Astrocyte (in vitro differentiated cells and primary cell): ENCODE data around the gene HOMEZ. TPM values are rescaled to one million over a fixed set of nuclear protein-coding genes. Genes with fewer than 3 reads are reported as not detected.

ENCODE experiments used
- DNase-seq: peaks from one replicate; pipeline ENCODE4 v3.0.0-alpha.2; 2010; ENCODE audit warnings: low read depth
- FAIRE-seq: peaks from 2 replicates; lab custom pipeline; 2011; peaks lifted over from hg19 to GRCh38; lab: Jason Lieb, UNC
- H2AFZ ChIP-seq: 2 replicates; pipeline ENCODE4 v1.6.0; 2012; ENCODE audit warnings: low read depth, low read length, inconsistent platforms
- H3K27ac ChIP-seq: 2 replicates; pipeline ENCODE4 v1.5.1; 2011; ENCODE audit warnings: low read depth, low read length, inconsistent platforms
- H3K27me3 ChIP-seq: 2 replicates; pipeline ENCODE4 v1.6.0; 2011; ENCODE audit warnings: low read length, inconsistent platforms; ENCODE audit not compliant: insufficient read depth
- H3K36me3 ChIP-seq: 2 replicates; pipeline ENCODE4 v1.5.1; 2011; ENCODE audit warnings: low read length, inconsistent platforms; ENCODE audit not compliant: insufficient read depth
- H3K4me1 ChIP-seq: 2 replicates; pipeline ENCODE4 v1.5.1; 2011; ENCODE audit warnings: low read length, inconsistent platforms; ENCODE audit not compliant: insufficient read depth
- H3K4me2 ChIP-seq: 2 replicates; pipeline ENCODE4 v1.6.0; 2012; ENCODE audit warnings: low read length, inconsistent platforms
- H3K4me3 ChIP-seq: 2 replicates; pipeline ENCODE4 v1.5.1; 2011; ENCODE audit warnings: low read depth, mild to moderate bottlenecking, low read length, inconsistent platforms; ENCODE audit not compliant: insufficient read depth
- H3K79me2 ChIP-seq: 2 replicates; pipeline ENCODE4 v1.6.0; 2012; ENCODE audit warnings: mild to moderate bottlenecking, low read length, inconsistent platforms; ENCODE audit not compliant: insufficient read depth
- H3K9ac ChIP-seq: 2 replicates; pipeline ENCODE4 v1.6.0; 2012; ENCODE audit warnings: mild to moderate bottlenecking, low read length, inconsistent platforms
- H3K9me3 ChIP-seq: 2 replicates; pipeline ENCODE4 v1.5.1; 2012; ENCODE audit warnings: low read depth, mild to moderate bottlenecking, low read length, inconsistent platforms; ENCODE audit not compliant: insufficient read depth
- H4K20me1 ChIP-seq: 2 replicates; pipeline ENCODE4 v1.6.0; 2012; ENCODE audit warnings: low read length, inconsistent platforms; ENCODE audit not compliant: insufficient read depth
- H3K27ac Mint-ChIP-seq: one replicate; pipeline ENCODE4 v1.8.0; 2021; ENCODE audit warnings: mild to moderate bottlenecking, mixed read lengths; ENCODE audit not compliant: unreplicated experiment
- H3K27me3 Mint-ChIP-seq: one replicate; pipeline ENCODE4 v1.8.0; 2021; ENCODE audit warnings: low read depth, mixed read lengths; ENCODE audit not compliant: unreplicated experiment
- H3K36me3 Mint-ChIP-seq: one replicate; pipeline ENCODE4 v1.8.0; 2021; ENCODE audit warnings: low read depth, mixed read lengths; ENCODE audit not compliant: unreplicated experiment
- H3K4me1 Mint-ChIP-seq: one replicate; pipeline ENCODE4 v1.8.0; 2021; ENCODE audit warnings: low read depth, mixed read lengths; ENCODE audit not compliant: unreplicated experiment
- H3K4me3 Mint-ChIP-seq: one replicate; pipeline ENCODE4 v1.8.0; 2021; ENCODE audit warnings: mild to moderate bottlenecking, moderate library complexity, mixed read lengths; ENCODE audit not compliant: unreplicated experiment
- H3K9me3 Mint-ChIP-seq: one replicate; pipeline ENCODE4 v1.8.0; 2021; ENCODE audit warnings: mild to moderate bottlenecking, mixed read lengths; ENCODE audit not compliant: unreplicated experiment
- EZH2 ChIP-seq: IDR thresholded peaks from 2 replicates; pipeline ENCODE4 v1.6.1; 2012; ENCODE audit warnings: mild to moderate bottlenecking, low read length, inconsistent platforms; ENCODE audit not compliant: insufficient read depth
- total RNA-seq: library from RNA; stranded (reverse); gene quantifications from 2 replicates; pipeline ENCODE4 v1.2.1, GENCODE V29; 2021
- TF ChIP-seq, protein P1 (sequence below): IDR thresholded peaks from 2 replicates; pipeline ENCODE4 v1.5.1; 2011; ENCODE audit warnings: low read depth, mild to moderate bottlenecking, inconsistent platforms, low read length, moderate library complexity; ENCODE audit not compliant: insufficient read depth

The HOMEZ gene
- total RNA-seq, 1 donor from 2014 or later, result 16.6 TPM

GRCh38 chr14:23285530-23286019, 357 bp downstream of the HOMEZ start:
- no peaks in the 10 kb centered on the region for H3K9me3 ChIP-seq
- peaks cover 5% of the 10 kb centered on the region for H3K27me3 ChIP-seq
- H3K4me1 Mint-ChIP-seq, result peaks cover 9% of the 10 kb centered on the region
- H3K36me3 ChIP-seq, result no peaks in the 10 kb centered on the region
- peaks cover 20% of the 10 kb centered on the region for H3K79me2 ChIP-seq
- H3K4me3 Mint-ChIP-seq, result peak overlapping the region; percentile 94
- H3K4me3 ChIP-seq, result peak overlapping the region; percentile 91
- H4K20me1 ChIP-seq, result peaks cover 5% of the 10 kb centered on the region
- H3K36me3 Mint-ChIP-seq, result peaks cover 3% of the 10 kb centered on the region
- no peaks in the 10 kb centered on the region for H3K9me3 Mint-ChIP-seq
- peak overlapping the region; percentile 90 for H3K9ac ChIP-seq
- peak overlapping the region; percentile 93 for H2AFZ ChIP-seq
- H3K27ac ChIP-seq, result peak overlapping the region; percentile 29
- peak overlapping the region; percentile 97 for H3K4me2 ChIP-seq
- FAIRE-seq (no peak), DNase-seq (no peak)
- H3K4me1 ChIP-seq, result peaks cover 16% of the 10 kb centered on the region
- H3K27me3 Mint-ChIP-seq, result peaks cover 6% of the 10 kb centered on the region
- peak overlapping the region; percentile 62 for H3K27ac Mint-ChIP-seq
- TF ChIP-seq, protein P1, sequence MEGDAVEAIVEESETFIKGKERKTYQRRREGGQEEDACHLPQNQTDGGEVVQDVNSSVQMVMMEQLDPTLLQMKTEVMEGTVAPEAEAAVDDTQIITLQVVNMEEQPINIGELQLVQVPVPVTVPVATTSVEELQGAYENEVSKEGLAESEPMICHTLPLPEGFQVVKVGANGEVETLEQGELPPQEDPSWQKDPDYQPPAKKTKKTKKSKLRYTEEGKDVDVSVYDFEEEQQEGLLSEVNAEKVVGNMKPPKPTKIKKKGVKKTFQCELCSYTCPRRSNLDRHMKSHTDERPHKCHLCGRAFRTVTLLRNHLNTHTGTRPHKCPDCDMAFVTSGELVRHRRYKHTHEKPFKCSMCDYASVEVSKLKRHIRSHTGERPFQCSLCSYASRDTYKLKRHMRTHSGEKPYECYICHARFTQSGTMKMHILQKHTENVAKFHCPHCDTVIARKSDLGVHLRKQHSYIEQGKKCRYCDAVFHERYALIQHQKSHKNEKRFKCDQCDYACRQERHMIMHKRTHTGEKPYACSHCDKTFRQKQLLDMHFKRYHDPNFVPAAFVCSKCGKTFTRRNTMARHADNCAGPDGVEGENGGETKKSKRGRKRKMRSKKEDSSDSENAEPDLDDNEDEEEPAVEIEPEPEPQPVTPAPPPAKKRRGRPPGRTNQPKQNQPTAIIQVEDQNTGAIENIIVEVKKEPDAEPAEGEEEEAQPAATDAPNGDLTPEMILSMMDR, result no peak
- TF ChIP-seq EZH2, result no peak

- no peaks in the 10 kb centered on the region for H3K9me3 Mint-ChIP-seq
- peak overlapping the region; percentile 97 for H3K4me2 ChIP-seq
- H3K36me3 ChIP-seq, result no peaks in the 10 kb centered on the region
- peaks cover 9% of the 10 kb centered on the region for H3K4me1 Mint-ChIP-seq
- H3K4me1 ChIP-seq, result peaks cover 16% of the 10 kb centered on the region
- no peak overlapping the region for H3K27ac ChIP-seq
- peaks cover 3% of the 10 kb centered on the region for H3K36me3 Mint-ChIP-seq
- peak overlapping the region; percentile 62 for H3K27ac Mint-ChIP-seq
- peaks cover 10% of the 10 kb centered on the region for H4K20me1 ChIP-seq
- peak overlapping the region; percentile 94 for H3K4me3 Mint-ChIP-seq
- DNase-seq (no peak), FAIRE-seq (no peak)
- peaks cover 5% of the 10 kb centered on the region for H3K27me3 ChIP-seq
- H3K27me3 Mint-ChIP-seq, result peaks cover 4% of the 10 kb centered on the region
- peak overlapping the region; percentile 90 for H3K9ac ChIP-seq
- peak overlapping the region; percentile 91 for H3K4me3 ChIP-seq
- H2AFZ ChIP-seq, result peak overlapping the region; percentile 93
- peaks cover 20% of the 10 kb centered on the region for H3K79me2 ChIP-seq
- TF ChIP-seq EZH2, result no peak
- TF ChIP-seq, protein P1, result no peak
- H3K9me3 ChIP-seq, result no peaks in the 10 kb centered on the region
Observed at GRCh38 chr14:23284654-23285529, 1.0 kb downstream of the HOMEZ start.
